GM12873 (cell line): Measurements from ENCODE around the gene DBH.

Experiments
- CTCF ChIP-seq: IDR thresholded peaks from 2 replicates; pipeline ENCODE4 v1.5.1; 2012; ENCODE audit warnings: low read depth, mild to moderate bottlenecking, moderate library complexity, low read length, control low read depth; ENCODE audit not compliant: insufficient read depth; ENCODE audit errors: missing control alignments

DBH gene

GRCh38 chr9:133605446-133605845, 30.7 kb upstream of the DBH start:
- TF ChIP-seq CTCF, result no peak

- TF ChIP-seq CTCF, result no peak
These were observed 30.1 kb upstream of the DBH start for GRCh38 chr9:133605856-133606707.

GRCh38 chr9:133606708-133607025, 29.5 kb upstream of the DBH start:
- TF ChIP-seq CTCF, result no peak

- TF ChIP-seq CTCF, result no peak
These were observed 28.8 kb upstream of the DBH start for GRCh38 chr9:133607381-133607780.

- TF ChIP-seq CTCF, result no peak
These were observed 28.2 kb upstream of the DBH start for GRCh38 chr9:133607976-133608375.

- TF ChIP-seq CTCF, result no peak
These were observed 27.8 kb upstream of the DBH start for GRCh38 chr9:133608382-133608781.

GRCh38 chr9:133608889-133609288, 27.3 kb upstream of the DBH start:
- no peak for TF ChIP-seq CTCF
